ENCODE data around the gene PPP1R18.
A peak's percentile ranks its signal among the peaks of the same experiment; 100 is the strongest.

PPP1R18 gene

DNA sequence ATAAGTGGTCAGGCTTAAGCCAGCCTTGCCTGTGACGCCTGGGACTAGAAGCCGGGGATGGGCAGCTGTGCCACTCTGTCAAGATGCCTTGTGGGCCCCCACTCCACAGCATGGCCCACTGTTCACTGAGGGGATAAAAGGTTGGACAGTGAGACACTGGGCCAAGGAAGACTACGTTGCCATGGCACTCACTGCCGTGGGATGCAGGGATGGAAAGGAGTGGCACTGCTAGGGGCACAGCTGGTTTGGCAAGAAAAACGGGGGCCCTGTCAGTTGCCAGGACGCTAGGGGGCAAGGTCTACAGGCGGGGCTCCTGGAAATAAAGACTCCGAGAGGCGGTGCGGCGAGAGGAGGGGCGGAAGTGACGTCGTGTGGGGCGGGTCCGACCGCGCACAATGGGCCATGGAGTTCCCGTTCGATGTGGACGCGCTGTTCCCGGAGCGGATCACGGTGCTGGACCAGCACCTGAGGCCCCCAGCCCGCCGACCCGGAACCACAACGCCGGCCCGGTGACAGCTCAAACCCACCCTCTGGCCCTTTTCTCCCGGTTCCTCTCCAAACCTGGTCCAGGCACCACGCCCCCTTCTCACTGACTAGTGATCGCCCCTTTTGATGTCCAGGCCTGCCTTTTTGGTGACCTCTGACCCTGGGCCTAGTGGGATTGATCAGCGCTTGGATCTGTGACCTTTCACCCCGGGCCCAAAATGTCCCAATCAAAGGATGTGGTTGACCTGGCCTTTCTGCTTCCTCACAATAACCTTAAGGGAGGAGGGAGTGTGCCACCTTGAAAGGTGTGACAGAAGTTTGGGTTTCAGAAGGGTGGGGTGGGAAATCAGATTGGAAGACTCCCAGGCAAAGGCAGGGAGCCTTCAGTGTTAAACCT is 59.7 kb downstream of the PPP1R18 start, which contains the start of gene ATAT1:
TSS of gene ATAT1 (plus strand) at position 391 of the 883 bp plus-strand sequence.
- peaks cover 11% of the 10 kb centered on the region for H3K36me3 ChIP-seq (ENCODE audit: control insufficient read depth, insufficient read depth, low read length)
- DNase-seq (ENCODE audit: extremely low read depth, insufficient read length) = peak; percentile 84
- H3K27me3 ChIP-seq (replicated peaks; ENCODE audit: control insufficient read depth, insufficient read depth, low read length) = no peaks in the 10 kb centered on the region
- TF ChIP-seq CTCF (IDR thresholded peaks at IDR 0.05; ENCODE audit: insufficient read depth, low read length, poor library complexity, severe bottlenecking) = peak; percentile 55
- H3K4me3 ChIP-seq (replicated peaks; ENCODE audit: low read depth, low read length) = peak within 1 kb of the TSS; percentile 73

Data from GM06990 (cell line).